Stomach smooth muscle (tissue), 2 donors: Measurements from ENCODE around the gene XPNPEP2.
"Not testable (repeated sequence)": the region's sequence is repeated elsewhere in the genome, so short reads cannot be mapped to it uniquely, and the experiment has no call there.

ENCODE experiments used
- H3K27ac ChIP-seq: one replicate; pipeline ENCODE4 v1.7.0; 2013; ENCODE audit warnings: mild to moderate bottlenecking, low read length, inconsistent platforms
- H3K27me3 ChIP-seq, 2 donors: one replicate each; pipeline ENCODE4 v1.7.0; 2013; ENCODE audit warnings: low read length in 2 of 2; ENCODE audit not compliant: insufficient read depth in 2 of 2, control insufficient read depth in 1 of 2
- H3K36me3 ChIP-seq, 2 donors: one replicate each; pipeline ENCODE4 v1.7.0; 2013; ENCODE audit warnings: low read length in 2 of 2; ENCODE audit not compliant: control insufficient read depth in 2 of 2, insufficient read depth in 2 of 2
- H3K4me1 ChIP-seq: one replicate; pipeline ENCODE4 v1.7.0; 2013; ENCODE audit warnings: low read length; ENCODE audit not compliant: control insufficient read depth, insufficient read depth
- H3K4me3 ChIP-seq, 2 donors: one replicate each; pipeline ENCODE4 v1.7.0; 2013; ENCODE audit warnings: low read length in 2 of 2
- H3K9ac ChIP-seq, 2 donors: one replicate each; pipeline ENCODE4 v1.7.0; 2013; ENCODE audit warnings: low read length in 2 of 2, mild to moderate bottlenecking in 1 of 2
- H3K9me3 ChIP-seq, 2 donors: one replicate each; pipeline ENCODE4 v1.7.0; 2013; ENCODE audit warnings: low read length in 2 of 2; ENCODE audit not compliant: control insufficient read depth in 2 of 2
- donor health status: healthy.
- donor health status: Pancreatic carcinoma.

Gene XPNPEP2

DNA sequence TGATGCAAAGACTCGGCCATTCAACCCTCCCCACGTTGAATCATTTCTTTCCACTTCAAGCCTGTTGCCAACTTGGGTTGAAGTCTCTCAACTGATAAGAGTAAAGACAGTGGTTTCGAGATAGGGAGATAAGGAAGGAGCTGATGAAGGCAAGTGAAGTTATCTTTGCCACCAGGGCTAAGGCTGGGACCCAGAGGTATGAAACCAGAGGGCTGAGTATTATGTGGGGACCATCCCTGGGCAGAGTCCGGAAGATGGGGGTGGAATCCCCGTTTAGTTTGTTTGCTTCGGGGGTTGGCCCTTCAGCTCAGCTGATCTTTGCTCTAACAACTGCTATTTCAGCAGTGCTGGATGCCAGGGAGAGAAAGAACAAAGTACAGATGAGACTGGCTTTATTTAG is 2.3 kb upstream of the XPNPEP2 start:
- Histone ChIP-seq H3K9me3 (no peaks in the 10 kb centered on the region), H3K27ac (no peak overlapping the region), H3K4me3 (no peak overlapping the region), H3K27me3 (peaks cover 0 to 22% of the 10 kb centered on the region in 2 donors), H3K4me1 (no peaks in the 10 kb centered on the region), H3K9ac (no peak overlapping the region), H3K36me3 (no peaks in the 10 kb centered on the region)

DNA sequence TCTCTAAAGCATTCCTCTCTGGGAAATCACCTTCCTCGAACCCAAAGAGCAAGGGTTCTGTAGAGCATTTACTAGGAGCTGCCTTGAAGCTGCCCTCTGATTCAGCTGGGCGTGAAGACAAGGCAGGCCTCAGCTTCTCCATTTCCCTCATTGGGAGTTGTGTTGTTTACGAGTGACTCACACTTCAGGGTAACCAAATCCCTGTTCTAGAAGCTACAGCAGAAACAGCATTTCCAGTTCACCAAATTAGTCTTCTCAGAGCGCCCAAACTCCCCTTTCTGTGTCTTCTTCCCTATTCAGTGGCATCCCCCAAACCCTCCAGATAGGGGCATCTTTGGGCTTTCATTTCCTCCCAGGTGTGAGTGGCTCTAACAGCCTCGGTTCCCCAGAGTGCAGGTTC is 863 bp upstream of the XPNPEP2 start:
- Histone ChIP-seq H3K4me3 (no peak overlapping the region), H3K9me3 (no peaks in the 10 kb centered on the region)

DNA sequence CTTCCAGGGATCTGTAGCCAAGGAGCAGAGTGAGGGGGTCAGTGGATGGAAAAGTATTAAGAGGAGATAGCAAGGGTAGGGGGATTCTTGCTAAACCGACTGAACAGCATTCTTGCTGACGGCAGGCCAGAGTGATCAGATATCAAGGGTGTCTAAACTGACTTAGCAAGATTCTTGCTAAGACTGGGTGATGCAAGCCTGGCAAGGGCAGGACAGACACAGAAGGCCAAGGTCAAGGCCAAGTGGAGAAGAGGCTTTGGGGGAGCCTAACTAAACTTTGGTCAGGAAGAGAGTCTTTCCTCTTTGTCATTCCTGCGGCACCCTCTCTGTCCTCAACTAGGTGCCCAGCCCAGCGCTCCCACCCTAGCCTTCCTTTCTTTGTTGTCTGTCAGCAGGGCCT is 799 bp downstream of the XPNPEP2 start:
- Histone ChIP-seq H3K9me3 (no peaks in the 10 kb centered on the region), H3K27me3 (peaks cover 0 to 20% of the 10 kb centered on the region in 2 donors), H3K4me3 (no peak overlapping the region), H3K4me1 (no peaks in the 10 kb centered on the region), H3K36me3 (no peaks in the 10 kb centered on the region), H3K27ac (no peak overlapping the region), H3K9ac (no peak overlapping the region)

More for the DNA sequence above, 863 bp upstream of the XPNPEP2 start:
- Histone ChIP-seq H3K36me3 (no peaks in the 10 kb centered on the region), H3K9ac (no peak overlapping the region), H3K4me1 (no peaks in the 10 kb centered on the region), H3K27me3 (peaks cover 0 to 19% of the 10 kb centered on the region in 2 donors), H3K27ac (no peak overlapping the region)

DNA sequence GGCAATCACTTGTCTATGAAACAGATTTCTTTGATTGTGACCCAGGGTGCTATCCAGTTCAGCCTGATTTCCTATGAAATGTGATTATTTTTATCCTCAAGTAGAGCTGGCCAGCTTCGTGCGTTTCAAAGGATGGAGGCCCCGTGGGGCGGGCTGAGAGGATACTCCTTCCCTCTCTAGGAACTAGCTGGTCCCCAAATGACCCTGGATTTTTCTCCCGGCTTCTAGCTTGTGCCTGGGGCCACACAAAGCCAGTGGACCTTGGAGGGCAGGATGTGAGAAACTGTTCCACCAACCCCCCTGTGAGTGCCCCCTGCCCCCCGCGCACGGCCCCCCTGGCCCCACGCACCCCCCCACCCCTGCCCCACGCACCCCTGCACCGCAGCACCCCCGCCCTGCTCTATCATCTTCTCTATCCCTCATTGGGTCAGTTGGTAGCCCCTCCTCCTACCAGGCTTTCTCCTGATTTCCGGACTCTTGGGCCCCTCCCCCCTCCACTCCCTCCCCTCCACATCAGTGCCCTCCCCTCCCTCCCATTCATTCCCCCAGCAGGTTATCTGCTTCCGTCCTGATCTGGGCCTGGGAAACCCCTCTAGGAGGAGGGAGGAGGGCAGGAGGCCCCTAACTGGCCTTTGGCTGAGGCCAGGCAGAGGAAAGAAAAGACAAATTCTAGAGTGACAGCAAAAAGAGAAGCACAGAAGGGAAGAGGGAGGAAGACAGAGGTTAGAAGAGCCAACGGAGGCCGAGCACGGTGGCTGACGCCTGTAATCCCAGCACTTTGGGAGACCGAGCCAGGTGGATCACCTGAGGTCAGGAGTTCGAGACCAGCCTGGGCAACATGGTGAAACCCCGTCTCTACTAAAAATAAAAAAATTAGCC is 3.3 kb downstream of the XPNPEP2 start:
- Histone ChIP-seq H3K27ac (no peak overlapping the region), H3K9me3 (no peaks in the 10 kb centered on the region), H3K27me3 (peaks cover 0 to 5% of the 10 kb centered on the region in 2 donors), H3K4me1 (no peaks in the 10 kb centered on the region), H3K9ac (no peak overlapping the region), H3K4me3 (no peak overlapping the region), H3K36me3 (no peaks in the 10 kb centered on the region)

DNA sequence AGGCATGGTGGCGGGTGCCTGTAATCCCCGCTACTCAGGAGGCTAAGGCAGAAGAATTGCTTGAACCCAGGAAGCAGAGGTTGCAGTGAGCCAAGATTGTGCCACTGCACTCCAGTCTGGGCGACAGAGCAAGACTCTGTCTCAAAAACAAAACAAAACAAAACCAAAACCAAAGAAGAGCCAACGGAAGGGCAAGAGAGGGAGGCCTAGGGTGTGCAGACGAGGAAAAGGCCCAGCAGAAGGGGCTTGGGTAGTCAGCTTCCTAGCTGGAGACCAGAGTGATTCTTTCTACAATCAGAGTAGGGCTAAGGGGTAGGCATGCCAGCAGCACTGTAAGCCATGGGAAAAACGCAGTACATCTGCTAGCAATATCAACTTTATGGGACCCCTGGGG is 4.0 kb downstream of the XPNPEP2 start:
- not testable (repeated sequence) for H3K4me1 ChIP-seq, H3K4me3 ChIP-seq, H3K27ac ChIP-seq, H3K36me3 ChIP-seq, H3K27me3 ChIP-seq, H3K9ac ChIP-seq, H3K9me3 ChIP-seq

DNA sequence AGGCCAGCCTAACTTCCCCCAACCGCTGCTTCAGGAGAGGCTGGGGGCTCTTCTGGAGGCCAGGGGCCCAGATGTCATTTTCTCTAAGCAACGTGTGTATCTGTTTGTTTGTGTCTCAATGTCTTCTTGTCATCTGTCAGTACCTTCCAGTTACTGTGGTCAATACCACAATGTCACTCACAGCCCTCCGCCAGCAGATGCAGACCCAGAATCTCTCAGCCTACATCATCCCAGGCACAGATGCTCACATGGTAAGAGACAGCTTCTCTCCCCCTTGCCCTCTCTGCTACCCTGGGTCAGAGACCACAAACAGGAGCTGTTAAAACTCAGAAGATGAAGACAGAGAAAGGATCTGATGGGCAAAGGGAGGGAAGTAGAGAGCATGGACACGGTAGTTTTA is 5.0 kb downstream of the XPNPEP2 start:
- Histone ChIP-seq H3K36me3 (no peaks in the 10 kb centered on the region), H3K27ac (no peak overlapping the region), H3K4me1 (no peaks in the 10 kb centered on the region), H3K4me3 (no peak overlapping the region), H3K27me3 (peaks cover 0 to 7% of the 10 kb centered on the region in 2 donors), H3K9ac (no peak overlapping the region), H3K9me3 (no peaks in the 10 kb centered on the region)

DNA sequence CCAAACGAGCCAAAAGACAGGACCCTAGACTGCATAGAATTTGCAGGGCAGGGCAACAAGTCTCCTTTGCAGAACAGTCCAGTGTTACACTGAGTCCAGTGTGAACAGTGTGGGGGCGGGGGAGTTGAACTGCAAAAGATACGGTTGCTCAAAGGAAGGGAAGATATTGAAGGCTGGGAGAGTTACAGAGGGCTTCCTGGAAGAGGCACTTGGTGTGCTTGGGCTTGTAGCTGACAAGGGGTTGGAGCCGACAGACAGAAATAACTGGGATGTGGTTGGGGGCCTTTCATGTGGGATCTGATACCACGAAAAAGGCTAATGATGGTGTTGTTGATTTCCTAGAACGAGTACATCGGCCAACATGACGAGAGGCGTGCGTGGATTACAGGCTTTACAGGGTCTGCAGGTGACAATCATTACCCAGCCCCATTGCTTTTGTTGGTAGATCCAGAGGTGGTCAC is 6.1 kb downstream of the XPNPEP2 start:
- Histone ChIP-seq H3K4me1 (no peaks in the 10 kb centered on the region), H3K27me3 (peaks cover 0 to 6% of the 10 kb centered on the region in 2 donors), H3K4me3 (no peak overlapping the region), H3K36me3 (no peaks in the 10 kb centered on the region), H3K9me3 (no peaks in the 10 kb centered on the region), H3K27ac (no peak overlapping the region), H3K9ac (no peak overlapping the region)

DNA sequence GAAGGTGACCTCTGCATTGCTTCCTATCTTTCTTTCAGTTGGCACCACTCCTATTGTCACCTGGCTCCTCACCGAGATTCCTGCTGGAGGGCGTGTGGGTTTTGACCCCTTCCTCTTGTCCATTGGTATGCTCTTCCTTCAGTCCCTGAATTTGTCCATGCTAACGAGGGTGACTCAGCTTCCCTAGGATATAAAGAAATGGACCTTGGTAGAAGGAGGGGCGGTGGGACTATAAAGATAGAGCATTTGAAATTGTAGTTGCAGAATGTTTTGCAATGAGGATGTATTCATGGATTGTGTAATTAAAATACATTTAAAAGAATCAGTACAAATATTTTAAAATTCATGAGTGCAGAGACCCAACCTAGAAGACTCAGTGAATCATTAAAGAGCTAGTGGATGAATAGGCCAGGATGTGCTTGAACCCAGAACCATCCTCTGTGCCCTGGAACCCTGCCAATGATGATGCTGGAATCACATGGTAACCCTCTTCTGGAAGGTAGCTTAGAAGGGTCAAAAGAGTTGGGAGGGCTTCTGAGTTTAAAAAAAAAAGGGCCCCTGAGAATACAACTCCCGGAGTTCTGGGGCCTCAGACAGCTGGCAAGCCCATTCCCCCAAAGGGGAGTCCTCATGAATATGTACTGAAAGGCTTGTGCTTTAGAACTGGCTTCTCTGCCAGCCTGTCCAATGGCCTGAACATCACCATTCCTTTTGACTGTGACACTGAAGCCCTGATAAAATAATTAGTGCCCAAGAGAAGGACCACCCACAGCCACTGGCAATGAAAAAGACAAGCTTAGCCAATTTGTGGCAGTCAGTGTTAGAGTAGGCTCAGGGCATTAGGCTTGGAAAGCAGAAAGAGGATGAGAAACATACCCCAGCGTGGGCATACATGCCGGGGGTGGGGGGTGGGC is 8.0 kb downstream of the XPNPEP2 start:
- no peak overlapping the region for H3K9ac ChIP-seq
- no peaks in the 10 kb centered on the region for H3K4me1 ChIP-seq
- H3K36me3 ChIP-seq = no peaks in the 10 kb centered on the region
- H3K27ac ChIP-seq = no peak overlapping the region
- no peaks in the 10 kb centered on the region for H3K9me3 ChIP-seq
- no peak overlapping the region for H3K4me3 ChIP-seq
- H3K27me3 ChIP-seq = peaks cover 0 to 6% of the 10 kb centered on the region in 2 donors

DNA sequence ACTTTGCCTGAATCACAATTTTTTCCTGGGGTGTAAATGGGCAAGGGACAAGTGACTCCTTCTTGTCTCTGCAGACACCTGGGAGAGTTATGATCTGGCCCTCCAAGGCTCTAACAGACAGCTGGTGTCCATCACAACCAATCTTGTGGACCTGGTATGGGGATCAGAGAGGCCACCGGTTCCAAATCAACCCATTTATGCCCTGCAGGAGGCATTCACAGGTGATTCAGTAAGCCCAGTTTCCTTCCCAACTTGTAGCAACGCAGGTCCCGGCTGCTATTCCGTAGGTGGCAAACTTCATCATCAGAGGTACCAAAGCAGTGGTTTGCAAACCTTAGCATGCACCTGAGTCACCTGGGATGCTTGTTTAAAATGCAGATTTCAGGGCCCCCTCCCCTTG is 8.8 kb downstream of the XPNPEP2 start:
- Histone ChIP-seq H3K27ac (no peak overlapping the region), H3K9ac (no peak overlapping the region)

DNA sequence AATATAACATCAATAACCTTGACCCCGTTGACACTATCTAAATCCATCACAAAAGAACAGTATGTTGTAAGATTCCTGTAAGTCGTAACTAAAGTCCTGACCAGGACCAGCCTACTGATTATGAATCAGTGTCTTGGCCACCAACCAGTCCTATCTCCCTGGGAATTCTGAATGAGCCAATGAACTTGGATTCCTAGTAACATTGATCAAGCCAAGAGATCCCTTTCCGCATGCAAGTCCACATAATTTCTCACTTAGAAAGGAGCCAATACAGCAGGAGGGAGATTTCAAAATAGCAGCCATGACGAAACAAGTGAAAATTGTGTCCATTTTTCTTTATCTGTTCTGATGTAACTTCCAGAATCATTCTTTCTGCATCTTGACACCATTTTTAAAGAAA is 9.5 kb downstream of the XPNPEP2 start:
- Histone ChIP-seq H3K36me3 (no peaks in the 10 kb centered on the region), H3K27ac (no peak overlapping the region), H3K27me3 (peaks cover 0 to 8% of the 10 kb centered on the region in 2 donors), H3K4me3 (no peak overlapping the region), H3K9me3 (no peaks in the 10 kb centered on the region), H3K4me1 (no peaks in the 10 kb centered on the region), H3K9ac (no peak overlapping the region)

More for the DNA sequence above, 8.8 kb downstream of the XPNPEP2 start:
- Histone ChIP-seq H3K36me3 (no peaks in the 10 kb centered on the region), H3K4me1 (no peaks in the 10 kb centered on the region), H3K4me3 (no peak overlapping the region), H3K27me3 (peaks cover 0 to 6% of the 10 kb centered on the region in 2 donors), H3K9me3 (no peaks in the 10 kb centered on the region)
